ENCODE results near the gene SLC8A2.

Gene SLC8A2

GRCh38 chr19:47381121-47381520, 90.6 kb downstream of the SLC8A2 start:
- no peak for DNase-seq (ENCODE audit: low read depth)

DNA sequence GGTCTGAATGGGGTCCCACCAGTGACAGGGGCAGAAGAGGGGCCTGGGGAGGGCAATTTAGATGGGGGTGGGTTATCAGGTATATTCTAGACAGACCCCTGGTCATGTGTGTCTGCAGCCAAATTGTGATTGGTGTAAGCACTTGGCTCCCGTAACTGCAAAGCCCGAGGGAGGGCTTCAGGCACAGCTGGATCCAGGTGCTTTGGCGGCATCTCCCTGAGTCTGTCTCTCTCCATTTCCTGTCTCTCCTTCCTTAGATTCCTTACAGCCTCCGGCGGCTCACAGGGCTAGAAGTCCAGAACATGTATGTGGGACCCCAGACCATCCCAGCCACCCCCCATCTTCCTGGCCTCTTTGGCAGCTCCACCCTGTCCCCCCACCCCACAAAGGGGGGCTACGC, 91.1 kb downstream of the SLC8A2 start:
- no peak for DNase-seq (ENCODE audit: low read depth)

DNA sequence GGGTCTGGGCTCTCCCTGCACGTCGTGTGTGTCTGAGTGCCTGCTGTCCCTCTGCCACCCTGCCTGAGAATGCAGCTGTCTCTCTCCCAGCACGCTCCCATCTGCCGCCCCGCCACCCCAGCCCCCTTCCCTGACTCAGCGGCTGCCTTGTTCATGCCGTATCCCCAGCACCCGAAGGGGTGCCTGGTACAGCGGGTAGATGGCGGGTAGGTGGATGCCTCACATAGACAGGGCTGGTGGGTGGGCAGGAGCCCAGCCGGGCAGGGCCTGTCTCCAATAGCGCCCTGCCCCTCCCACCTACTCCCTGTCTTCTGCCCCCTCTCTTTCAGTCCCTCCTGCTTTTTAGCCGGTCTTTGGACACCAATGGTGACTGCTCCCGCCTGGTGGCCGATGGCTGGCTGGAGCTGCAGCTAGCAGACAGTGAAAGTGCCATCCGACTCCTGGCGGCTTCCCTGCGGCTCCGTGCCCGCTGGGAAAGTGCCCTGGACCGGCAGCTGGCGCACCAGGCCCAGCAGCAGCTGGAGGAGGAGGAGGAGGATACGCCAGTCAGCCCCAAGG, 92.2 kb downstream of the SLC8A2 start:
- DNase-seq (ENCODE audit: low read depth), result no peak

DNA sequence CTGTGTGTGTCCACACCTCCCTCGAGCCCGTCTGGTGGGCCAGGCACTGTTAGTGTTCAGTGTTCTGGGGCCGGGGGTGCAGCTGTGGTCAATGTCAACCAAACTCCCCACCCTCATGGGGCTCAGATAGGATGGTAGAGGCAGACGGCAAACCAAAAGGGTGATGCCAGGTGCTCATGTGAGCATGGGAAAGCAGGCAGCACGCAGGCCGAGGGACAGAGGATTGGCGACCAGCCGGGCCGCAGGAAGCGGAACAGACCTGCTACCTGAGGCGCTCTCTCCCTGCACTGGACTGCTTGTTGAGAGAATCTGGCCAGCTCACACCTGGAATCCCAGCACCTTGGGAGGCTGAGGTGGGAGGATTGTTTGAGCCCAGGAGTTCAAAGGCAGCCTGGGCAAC, 93.4 kb downstream of the SLC8A2 start:
- no peak for DNase-seq (ENCODE audit: low read depth)
